A549 (cell line): ENCODE results near the gene ALDH3A2. TPM values are rescaled to one million over a fixed set of nuclear protein-coding genes. Genes with fewer than 3 reads are reported as not detected.

Experiments
- CBX8 ChIP-seq: fragments of 200-600 bp; sonication (generic); IDR thresholded peaks from 2 replicates; pipeline ENCODE4 v1.6.1; 2016
- CEBPB ChIP-seq, 2 experiments: fragments of >200 bp in 1 of 2; sonication (Bioruptor Twin) in 1 of 2; formaldehyde crosslinking in 1 of 2; IDR thresholded peaks; 2 replicates each; pipeline ENCODE4 v1.6.1; 2012 to 2016
- EHF ChIP-seq: fragments of 250-450 bp; sonication (Bioruptor Pico); IDR thresholded peaks from 2 replicates; pipeline ENCODE4 v1.5.0; 2020; ENCODE audit warnings: mild to moderate bottlenecking
- EP300 ChIP-seq, 2 experiments: fragments of >200 bp; sonication (Bioruptor Twin); formaldehyde crosslinking; IDR thresholded peaks; 2 replicates in 1 of 2; 3 replicates in 1 of 2; pipeline ENCODE4 v1.6.1; 2016 to 2017
- FOSL2 ChIP-seq, 2 experiments: fragments of 450-650 bp in 1 of 2; fragments of >200 bp in 1 of 2; sonication (Bioruptor Twin) in 1 of 2; formaldehyde crosslinking; IDR thresholded peaks; 2 replicates each; pipeline versions ENCODE4 v1.5.0 to v1.6.1; 2016 to 2020; ENCODE audit warnings: mild to moderate bottlenecking in 1 of 2, moderate library complexity in 1 of 2
- FOXS1 ChIP-seq: fragments of 250-450 bp; sonication (Bioruptor Pico); IDR thresholded peaks from 2 replicates; pipeline ENCODE4 v1.5.0; 2020; ENCODE audit warnings: mild to moderate bottlenecking, moderate library complexity
- GATA3 ChIP-seq: IDR thresholded peaks from 2 replicates; pipeline ENCODE4 v1.6.1; 2012; ENCODE audit warnings: borderline replicate concordance
- HDAC2 ChIP-seq: fragments of 200-600 bp; sonication (generic); IDR thresholded peaks from 2 replicates; pipeline ENCODE4 v1.6.1; 2016
- HEYL ChIP-seq: fragments of 250-450 bp; sonication (Bioruptor Pico); IDR thresholded peaks from 2 replicates; pipeline ENCODE4 v1.8.0; 2021; ENCODE audit warnings: mild to moderate bottlenecking, moderate library complexity
- HOXB5 ChIP-seq: fragments of 250-450 bp; sonication (Bioruptor Pico); IDR thresholded peaks from 2 replicates; pipeline ENCODE4 v1.5.0; 2020; ENCODE audit warnings: mild to moderate bottlenecking, moderate library complexity
- JUNB ChIP-seq: fragments of >200 bp; sonication (Bioruptor Twin); formaldehyde crosslinking; IDR thresholded peaks from 2 replicates; pipeline ENCODE4 v1.6.1; 2016
- KDM5A ChIP-seq: fragments of 200-600 bp; sonication (generic); IDR thresholded peaks from 2 replicates; pipeline ENCODE4 v1.6.1; 2016; ENCODE audit warnings: antibody characterized with exemption, mild to moderate bottlenecking
- MAZ ChIP-seq: fragments of 150-350 bp; IDR thresholded peaks from 2 replicates; pipeline ENCODE4 v1.6.1; 2014; ENCODE audit warnings: antibody characterized with exemption, low read depth, low read length, borderline replicate concordance
- MYC ChIP-seq: IDR thresholded peaks from 2 replicates; pipeline ENCODE4 v1.6.1; 2012; ENCODE audit warnings: mild to moderate bottlenecking, inconsistent platforms, low read length, improper control_type of control experiment, borderline replicate concordance
- NFE2L2 ChIP-seq: fragments of 150-350 bp; conservative IDR thresholded peaks from 2 replicates; pipeline ENCODE4 v1.6.1; 2014; ENCODE audit warnings: low read length
- NR3C1 ChIP-seq: fragments of >200 bp; sonication (Bioruptor Twin); formaldehyde crosslinking; IDR thresholded peaks from 3 replicates; pipeline ENCODE4 v1.6.1; 2017
- PHF8 ChIP-seq: fragments of 200-600 bp; sonication (generic); IDR thresholded peaks from 2 replicates; pipeline ENCODE4 v1.6.1; 2016; ENCODE audit warnings: low read depth, mild to moderate bottlenecking, antibody characterized with exemption, moderate library complexity, borderline replicate concordance
- POLR2AphosphoS2 ChIP-seq: conservative IDR thresholded peaks from 2 replicates; pipeline ENCODE4 v1.6.1; 2012; ENCODE audit warnings: low read length, improper control_type of control experiment, inconsistent platforms
- RAD21 ChIP-seq, 2 experiments: fragments of >200 bp in 1 of 2; sonication (Bioruptor Twin) in 1 of 2; formaldehyde crosslinking in 1 of 2; IDR thresholded peaks in 1 of 2; conservative IDR thresholded peaks in 1 of 2; 2 replicates in 1 of 2; 3 replicates in 1 of 2; pipeline ENCODE4 v1.6.1; 2012 to 2018; ENCODE audit warnings: inconsistent platforms in 1 of 2
- RARB ChIP-seq: fragments of 250-450 bp; sonication (Bioruptor Pico); IDR thresholded peaks from 2 replicates; pipeline ENCODE4 v1.8.0; 2021; ENCODE audit warnings: mild to moderate bottlenecking, moderate library complexity
- RCOR1 ChIP-seq: fragments of 150-350 bp; IDR thresholded peaks from 2 replicates; pipeline ENCODE4 v1.6.1; 2014; ENCODE audit warnings: antibody characterized with exemption, low read length, low read depth
- RNF2 ChIP-seq: fragments of 200-600 bp; sonication (generic); IDR thresholded peaks from 2 replicates; pipeline ENCODE4 v1.6.1; 2016; ENCODE audit warnings: low read depth, mild to moderate bottlenecking, antibody characterized with exemption, moderate library complexity, borderline replicate concordance
- SREBF2 ChIP-seq: fragments of 450-650 bp; IDR thresholded peaks from 2 replicates; pipeline ENCODE4 v1.6.1; 2014; ENCODE audit warnings: mild to moderate bottlenecking, moderate library complexity
- ZNF302 ChIP-seq: fragments of 250-450 bp; sonication (Bioruptor Pico); IDR thresholded peaks from 2 replicates; pipeline ENCODE4 v1.9.0; 2021; ENCODE audit warnings: inconsistent platforms, mild to moderate bottlenecking, moderate library complexity
- polyA plus RNA-seq, 4 experiments: library from polyadenylated mRNA; depleted of rRNA in 3 of 4; stranded (reverse); fragments of >200 nt; fragmentation: RNase III in 1 of 4; extraction: RNeasy Plus Mini Kit Qiagen cat#74134 plus additional on column Dnase treatment in 1 of 4; gene quantifications; 2 replicates in 3 of 4; 3 replicates in 1 of 4; pipeline ENCODE4 v1.2.3, GENCODE V29; 2011 to 2017
- TF ChIP-seq, protein P1 (sequence below): fragments of >200 bp; sonication (Bioruptor Twin); formaldehyde crosslinking; IDR thresholded peaks from 3 replicates; pipeline ENCODE4 v1.6.1; 2016
- TF ChIP-seq, protein P2 (sequence below): IDR thresholded peaks from 2 replicates; pipeline ENCODE4 v1.6.1; 2012
- TF ChIP-seq, protein P3 (sequence below): IDR thresholded peaks from 2 replicates; pipeline ENCODE4 v1.6.1; 2012; ENCODE audit warnings: low read depth, borderline replicate concordance
- TF ChIP-seq, protein P4 (sequence below): fragments of >200 bp; sonication (Bioruptor Twin); formaldehyde crosslinking; IDR thresholded peaks from 3 replicates; pipeline ENCODE4 v1.5.1; 2016
- TF ChIP-seq, protein P5 (sequence below): fragments of 200-600 bp; sonication (generic); IDR thresholded peaks from 2 replicates; pipeline ENCODE4 v1.6.1; 2016; ENCODE audit warnings: antibody characterized with exemption, mild to moderate bottlenecking, moderate library complexity

The ALDH3A2 gene
- polyA plus RNA-seq, 2 of the 4 experiments (the other 2 are of a cell fraction): 140 to 195 TPM

DNA sequence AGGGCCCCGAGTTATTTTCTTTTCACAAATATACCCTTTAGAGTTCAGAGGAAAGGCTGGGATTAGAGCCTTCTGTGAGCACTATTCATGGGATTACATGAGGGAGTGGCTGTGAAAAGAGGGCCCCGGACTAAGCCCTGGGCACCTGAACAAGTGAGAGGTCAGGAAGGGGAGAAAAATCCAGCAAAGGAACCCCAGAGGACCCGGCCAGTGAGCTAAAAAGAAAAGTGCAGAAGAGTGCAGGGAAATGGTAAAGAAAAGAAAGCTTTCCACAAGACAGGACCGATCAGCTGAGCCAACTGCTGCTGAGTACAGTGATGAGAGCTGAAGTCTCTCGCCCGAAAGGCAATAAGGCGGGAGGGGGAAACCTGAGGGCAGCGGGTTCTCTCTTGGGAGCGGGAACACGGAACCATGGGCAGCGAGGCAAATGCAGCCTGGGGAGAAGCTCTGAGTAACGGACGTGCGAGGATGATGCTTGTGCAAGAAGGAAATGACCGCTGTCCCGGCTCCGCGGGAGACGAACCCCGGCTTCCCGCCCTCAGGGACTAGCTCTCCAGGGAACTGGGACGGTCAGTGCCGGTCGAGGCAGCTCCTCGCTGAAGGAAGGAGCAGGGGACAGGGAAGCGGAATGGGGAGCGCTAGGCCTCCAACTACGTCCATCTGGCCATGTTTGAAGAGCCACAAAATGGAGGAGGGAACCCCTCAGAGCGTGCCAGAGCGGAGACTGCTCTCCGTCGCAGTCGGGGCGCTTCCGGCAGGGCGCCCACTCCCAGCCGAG lies 665 bp upstream of the ALDH3A2 start (continued):
- TF ChIP-seq, protein P1, sequence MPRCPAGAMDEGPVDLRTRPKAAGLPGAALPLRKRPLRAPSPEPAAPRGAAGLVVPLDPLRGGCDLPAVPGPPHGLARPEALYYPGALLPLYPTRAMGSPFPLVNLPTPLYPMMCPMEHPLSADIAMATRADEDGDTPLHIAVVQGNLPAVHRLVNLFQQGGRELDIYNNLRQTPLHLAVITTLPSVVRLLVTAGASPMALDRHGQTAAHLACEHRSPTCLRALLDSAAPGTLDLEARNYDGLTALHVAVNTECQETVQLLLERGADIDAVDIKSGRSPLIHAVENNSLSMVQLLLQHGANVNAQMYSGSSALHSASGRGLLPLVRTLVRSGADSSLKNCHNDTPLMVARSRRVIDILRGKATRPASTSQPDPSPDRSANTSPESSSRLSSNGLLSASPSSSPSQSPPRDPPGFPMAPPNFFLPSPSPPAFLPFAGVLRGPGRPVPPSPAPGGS: no peak
- TF ChIP-seq JUNB (no peak), RCOR1 (no peak), CEBPB (IDR thresholded peaks at IDR 0.05) (peak in 1 of 2 experiments; percentile 73; a peak in 2 of 4 replicates), RAD21 (conservative IDR thresholded peaks at IDR 0.05 in 1 of 2, IDR thresholded peaks at IDR 0.05 in 1 of 2) (no peak), POLR2AphosphoS2 (no peak), FOXS1 (CRISPR knock-in tag) (no peak), NR3C1 (no peak), PHF8 (no peak; the same call in none of the 2 replicates), CBX8 (no peak), EP300 (IDR thresholded peaks at IDR 0.05) (no peak; a peak in 1 of 5 replicates), EHF (CRISPR knock-in tag) (peak; percentile 83; the same call in 1 of the 2 replicates), HOXB5 (peak; percentile 84; the same call in 1 of the 2 replicates), ZNF302 (CRISPR knock-in tag) (peak; percentile 78), GATA3 (0 out of 2 replicates have a peak, but pooled peaks have one; percentile 2), FOSL2 (IDR thresholded peaks at IDR 0.05) (no peak), FOSL2 (CRISPR knock-in tag; IDR thresholded peaks at IDR 0.05) (no peak; the same call in 1 of the 2 replicates), HEYL (no peak), MAZ (no peak), NFE2L2 (no peak), HDAC2 (no peak), KDM5A (no peak), MYC (no peak), SREBF2 (no peak), RNF2 (peak; percentile 67; the same call in 1 of the 2 replicates), RARB (peak; percentile 86; the same call in 1 of the 2 replicates)
- TF ChIP-seq, protein P2, sequence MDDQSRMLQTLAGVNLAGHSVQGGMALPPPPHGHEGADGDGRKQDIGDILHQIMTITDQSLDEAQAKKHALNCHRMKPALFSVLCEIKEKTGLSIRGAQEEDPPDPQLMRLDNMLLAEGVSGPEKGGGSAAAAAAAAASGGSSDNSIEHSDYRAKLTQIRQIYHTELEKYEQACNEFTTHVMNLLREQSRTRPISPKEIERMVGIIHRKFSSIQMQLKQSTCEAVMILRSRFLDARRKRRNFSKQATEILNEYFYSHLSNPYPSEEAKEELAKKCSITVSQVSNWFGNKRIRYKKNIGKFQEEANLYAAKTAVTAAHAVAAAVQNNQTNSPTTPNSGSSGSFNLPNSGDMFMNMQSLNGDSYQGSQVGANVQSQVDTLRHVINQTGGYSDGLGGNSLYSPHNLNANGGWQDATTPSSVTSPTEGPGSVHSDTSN: no peak
- TF ChIP-seq, protein P3, sequence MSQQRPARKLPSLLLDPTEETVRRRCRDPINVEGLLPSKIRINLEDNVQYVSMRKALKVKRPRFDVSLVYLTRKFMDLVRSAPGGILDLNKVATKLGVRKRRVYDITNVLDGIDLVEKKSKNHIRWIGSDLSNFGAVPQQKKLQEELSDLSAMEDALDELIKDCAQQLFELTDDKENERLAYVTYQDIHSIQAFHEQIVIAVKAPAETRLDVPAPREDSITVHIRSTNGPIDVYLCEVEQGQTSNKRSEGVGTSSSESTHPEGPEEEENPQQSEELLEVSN: peak; percentile 93
- TF ChIP-seq, protein P4, sequence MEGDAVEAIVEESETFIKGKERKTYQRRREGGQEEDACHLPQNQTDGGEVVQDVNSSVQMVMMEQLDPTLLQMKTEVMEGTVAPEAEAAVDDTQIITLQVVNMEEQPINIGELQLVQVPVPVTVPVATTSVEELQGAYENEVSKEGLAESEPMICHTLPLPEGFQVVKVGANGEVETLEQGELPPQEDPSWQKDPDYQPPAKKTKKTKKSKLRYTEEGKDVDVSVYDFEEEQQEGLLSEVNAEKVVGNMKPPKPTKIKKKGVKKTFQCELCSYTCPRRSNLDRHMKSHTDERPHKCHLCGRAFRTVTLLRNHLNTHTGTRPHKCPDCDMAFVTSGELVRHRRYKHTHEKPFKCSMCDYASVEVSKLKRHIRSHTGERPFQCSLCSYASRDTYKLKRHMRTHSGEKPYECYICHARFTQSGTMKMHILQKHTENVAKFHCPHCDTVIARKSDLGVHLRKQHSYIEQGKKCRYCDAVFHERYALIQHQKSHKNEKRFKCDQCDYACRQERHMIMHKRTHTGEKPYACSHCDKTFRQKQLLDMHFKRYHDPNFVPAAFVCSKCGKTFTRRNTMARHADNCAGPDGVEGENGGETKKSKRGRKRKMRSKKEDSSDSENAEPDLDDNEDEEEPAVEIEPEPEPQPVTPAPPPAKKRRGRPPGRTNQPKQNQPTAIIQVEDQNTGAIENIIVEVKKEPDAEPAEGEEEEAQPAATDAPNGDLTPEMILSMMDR: no peak
- TF ChIP-seq, protein P5, sequence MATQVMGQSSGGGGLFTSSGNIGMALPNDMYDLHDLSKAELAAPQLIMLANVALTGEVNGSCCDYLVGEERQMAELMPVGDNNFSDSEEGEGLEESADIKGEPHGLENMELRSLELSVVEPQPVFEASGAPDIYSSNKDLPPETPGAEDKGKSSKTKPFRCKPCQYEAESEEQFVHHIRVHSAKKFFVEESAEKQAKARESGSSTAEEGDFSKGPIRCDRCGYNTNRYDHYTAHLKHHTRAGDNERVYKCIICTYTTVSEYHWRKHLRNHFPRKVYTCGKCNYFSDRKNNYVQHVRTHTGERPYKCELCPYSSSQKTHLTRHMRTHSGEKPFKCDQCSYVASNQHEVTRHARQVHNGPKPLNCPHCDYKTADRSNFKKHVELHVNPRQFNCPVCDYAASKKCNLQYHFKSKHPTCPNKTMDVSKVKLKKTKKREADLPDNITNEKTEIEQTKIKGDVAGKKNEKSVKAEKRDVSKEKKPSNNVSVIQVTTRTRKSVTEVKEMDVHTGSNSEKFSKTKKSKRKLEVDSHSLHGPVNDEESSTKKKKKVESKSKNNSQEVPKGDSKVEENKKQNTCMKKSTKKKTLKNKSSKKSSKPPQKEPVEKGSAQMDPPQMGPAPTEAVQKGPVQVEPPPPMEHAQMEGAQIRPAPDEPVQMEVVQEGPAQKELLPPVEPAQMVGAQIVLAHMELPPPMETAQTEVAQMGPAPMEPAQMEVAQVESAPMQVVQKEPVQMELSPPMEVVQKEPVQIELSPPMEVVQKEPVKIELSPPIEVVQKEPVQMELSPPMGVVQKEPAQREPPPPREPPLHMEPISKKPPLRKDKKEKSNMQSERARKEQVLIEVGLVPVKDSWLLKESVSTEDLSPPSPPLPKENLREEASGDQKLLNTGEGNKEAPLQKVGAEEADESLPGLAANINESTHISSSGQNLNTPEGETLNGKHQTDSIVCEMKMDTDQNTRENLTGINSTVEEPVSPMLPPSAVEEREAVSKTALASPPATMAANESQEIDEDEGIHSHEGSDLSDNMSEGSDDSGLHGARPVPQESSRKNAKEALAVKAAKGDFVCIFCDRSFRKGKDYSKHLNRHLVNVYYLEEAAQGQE: 0 out of 2 replicates have a peak, but pooled peaks have one; percentile 22
